ENCODE data around the gene SPRY4.
"Not testable (repeated sequence)": the region's sequence is repeated elsewhere in the genome, so short reads cannot be mapped to it uniquely, and the experiment has no call there.

The SPRY4 gene, protein sequence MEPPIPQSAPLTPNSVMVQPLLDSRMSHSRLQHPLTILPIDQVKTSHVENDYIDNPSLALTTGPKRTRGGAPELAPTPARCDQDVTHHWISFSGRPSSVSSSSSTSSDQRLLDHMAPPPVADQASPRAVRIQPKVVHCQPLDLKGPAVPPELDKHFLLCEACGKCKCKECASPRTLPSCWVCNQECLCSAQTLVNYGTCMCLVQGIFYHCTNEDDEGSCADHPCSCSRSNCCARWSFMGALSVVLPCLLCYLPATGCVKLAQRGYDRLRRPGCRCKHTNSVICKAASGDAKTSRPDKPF

GRCh38 chr5:142324871-142325724, at the start of gene SPRY4:
TSS of gene SPRY4 (minus strand) at chr5:142325021. CDS start at chr5:142315108, 9,913 bp downstream.
- DNase-seq (ENCODE audit: low read depth) = peak; percentile 99

- no peak for DNase-seq (ENCODE audit: low read depth)
Measured at GRCh38 chr5:142368529-142368928, 43.7 kb upstream of the SPRY4 start.

DNA sequence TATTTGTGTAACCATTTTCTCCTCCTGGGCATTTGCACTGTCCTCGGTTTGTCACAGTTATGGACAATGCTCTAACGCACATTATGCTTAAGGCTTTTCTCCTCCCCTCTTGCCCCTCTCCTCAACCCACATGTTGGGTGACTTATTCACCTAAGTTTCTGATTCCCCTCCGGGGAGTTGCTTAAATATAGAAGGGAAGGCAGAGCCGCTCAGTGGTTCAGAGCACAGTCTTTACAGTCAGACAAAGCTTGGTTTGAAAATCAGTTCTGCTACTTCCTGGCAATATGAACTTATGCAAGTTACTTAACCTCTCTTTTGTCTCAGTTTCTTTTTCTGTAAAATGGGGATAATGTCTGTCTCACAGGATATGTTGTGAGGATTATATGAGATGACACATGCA, 41.2 kb upstream of the SPRY4 start:
- no peak for DNase-seq (ENCODE audit: low read depth)

DNA sequence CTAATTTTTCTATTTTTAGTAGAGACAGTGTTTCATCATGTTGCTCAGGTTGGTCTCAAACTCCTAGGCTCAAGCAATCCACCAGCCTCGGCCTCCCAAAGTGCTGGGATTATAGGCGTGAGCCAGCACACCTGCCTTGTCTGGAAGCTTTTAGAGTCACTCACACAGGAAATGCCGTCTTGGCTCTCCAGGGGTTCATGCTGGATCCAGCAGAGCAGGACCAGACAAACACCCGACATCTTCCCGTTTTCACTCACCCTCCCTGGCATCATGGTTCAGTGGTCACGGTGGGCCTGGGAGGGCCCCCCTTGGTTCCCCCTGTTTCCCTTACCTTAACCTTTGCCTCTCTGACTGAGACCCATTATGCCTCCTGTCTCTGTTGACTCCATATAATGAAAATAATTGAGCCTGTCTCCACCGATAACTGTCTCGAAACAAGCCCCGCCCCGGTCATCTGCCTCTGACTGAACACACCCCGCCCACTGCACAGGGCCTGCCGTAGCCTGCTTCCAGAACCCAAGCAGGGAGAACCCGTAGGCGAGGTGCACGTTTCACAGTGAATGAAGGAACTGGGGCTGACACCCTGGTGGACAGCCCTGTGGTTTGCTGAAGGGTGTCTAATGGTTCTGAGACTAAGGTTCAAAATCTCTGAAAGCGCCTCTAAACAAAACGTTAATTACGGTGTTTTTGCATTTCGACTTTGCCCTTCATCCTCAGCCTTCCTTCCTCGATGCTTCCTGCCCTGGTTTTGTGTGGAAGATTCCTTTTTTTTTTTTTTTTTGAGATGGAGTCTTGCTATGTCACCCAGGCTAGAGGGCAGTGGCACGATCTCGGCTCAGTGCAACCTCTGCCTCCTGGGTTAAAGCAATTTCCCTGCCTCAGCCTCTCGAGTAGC, 39.7 kb upstream of the SPRY4 start:
- no peak for DNase-seq (ENCODE audit: low read depth)

- no peak for DNase-seq (ENCODE audit: low read depth)
Measured at GRCh38 chr5:142363619-142363963, 38.8 kb upstream of the SPRY4 start.

- not testable (repeated sequence) for DNase-seq (ENCODE audit: low read depth)
Measured at GRCh38 chr5:142362193-142362592, 37.4 kb upstream of the SPRY4 start.

- peak; percentile 60 for DNase-seq (ENCODE audit: low read depth)
Measured at GRCh38 chr5:142360607-142361120, 35.8 kb upstream of the SPRY4 start.

- DNase-seq (ENCODE audit: low read depth) = no peak
Measured at GRCh38 chr5:142360051-142360498, 35.3 kb upstream of the SPRY4 start.

- DNase-seq (ENCODE audit: low read depth) = no peak
Measured at GRCh38 chr5:142358648-142359047, 33.8 kb upstream of the SPRY4 start.

DNA sequence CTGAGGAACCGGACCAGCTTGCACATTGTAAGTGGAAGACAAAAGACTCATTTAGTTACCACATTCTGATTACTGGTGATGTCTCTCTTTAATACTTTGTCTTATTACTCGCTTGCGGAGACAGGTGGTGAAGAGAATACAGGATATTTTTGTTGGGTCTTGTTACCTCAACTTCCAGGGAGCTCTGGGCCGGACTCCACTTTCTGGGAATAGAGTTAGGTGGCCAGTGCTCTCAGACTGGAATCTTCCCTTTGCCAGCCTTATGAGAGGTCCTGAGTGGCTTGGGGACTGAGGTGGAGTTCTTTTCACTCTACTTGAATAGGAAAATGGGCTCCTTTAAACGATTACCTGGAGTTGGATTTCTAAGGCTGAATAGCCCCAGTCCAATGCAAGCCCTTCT, 33.3 kb upstream of the SPRY4 start:
- no peak for DNase-seq (ENCODE audit: low read depth)

DNA sequence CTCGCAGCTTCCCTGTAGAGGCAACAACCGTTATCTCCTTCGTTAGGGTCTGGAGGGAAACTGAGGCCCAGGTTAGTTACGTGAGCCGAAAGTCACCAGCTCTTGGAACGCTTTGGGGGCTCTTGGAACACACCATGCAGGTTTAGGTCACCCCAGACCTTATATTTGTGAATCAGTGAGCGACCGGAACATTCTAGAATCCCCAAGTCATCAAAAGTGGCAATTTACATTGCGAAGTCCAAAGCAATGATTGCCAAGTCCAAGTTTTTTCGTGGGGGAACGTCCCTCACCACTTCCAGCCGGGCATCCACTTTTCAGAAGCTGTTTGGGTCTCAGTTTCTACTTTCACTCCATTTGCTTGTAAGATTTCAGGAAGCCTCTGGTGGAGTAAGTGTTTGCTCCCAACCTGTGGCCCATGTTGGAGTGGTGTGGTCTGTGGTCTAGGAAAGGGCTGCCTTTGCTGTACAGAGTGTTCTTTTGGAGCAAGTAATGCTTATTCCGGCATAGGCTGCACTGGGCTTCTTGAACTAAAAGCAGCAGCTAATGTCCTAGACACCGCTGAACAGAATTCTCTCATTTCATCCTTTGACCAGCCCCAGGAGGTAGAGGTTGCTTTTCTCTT, 32.8 kb upstream of the SPRY4 start:
- peak; percentile 15 for DNase-seq (ENCODE audit: low read depth)

DNA sequence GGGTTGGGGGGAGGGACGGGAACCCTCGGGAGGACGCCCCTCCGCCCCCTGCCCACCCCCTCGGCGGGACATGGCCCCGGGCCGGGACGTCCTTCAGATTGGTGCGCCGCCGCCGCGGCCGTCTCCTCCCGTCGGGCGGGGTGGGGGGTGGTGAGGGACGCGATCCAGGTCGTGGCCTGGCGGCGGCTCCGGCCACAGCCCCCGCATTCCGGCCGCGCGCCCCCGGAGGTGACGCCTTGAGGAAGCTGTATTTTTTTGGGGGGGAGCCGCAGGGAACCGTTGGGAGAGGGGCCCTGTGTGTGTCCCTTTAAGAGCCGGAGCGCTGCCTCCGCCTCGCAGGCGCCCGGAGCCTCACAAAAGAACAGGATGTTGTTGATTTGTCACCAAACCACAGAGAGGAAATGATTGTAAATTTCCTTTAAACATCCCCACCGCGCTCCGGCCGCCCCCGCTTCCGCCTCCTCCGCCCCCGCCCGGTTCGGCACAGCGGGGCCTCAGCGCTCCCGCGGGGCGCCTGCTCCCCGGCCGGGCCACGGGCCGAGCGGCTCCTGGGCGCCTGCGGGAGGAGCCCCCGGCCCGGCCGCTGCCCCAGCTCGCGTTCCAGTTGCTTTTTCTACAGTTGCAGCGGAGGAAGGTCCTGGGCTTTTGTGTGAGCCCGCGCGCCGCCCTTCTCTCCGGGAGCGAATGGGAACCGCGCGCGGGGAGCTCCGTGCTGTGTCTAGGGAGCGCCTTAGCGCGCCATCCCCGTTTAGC, 32.1 kb upstream of the SPRY4 start:
- DNase-seq (ENCODE audit: low read depth) = peak; percentile 93

- peak; percentile 86 for DNase-seq (ENCODE audit: low read depth)
Measured at GRCh38 chr5:142356349-142356715, 31.5 kb upstream of the SPRY4 start.

- DNase-seq (ENCODE audit: low read depth) = no peak
Measured at GRCh38 chr5:142353071-142353472, 28.3 kb upstream of the SPRY4 start.

DNA sequence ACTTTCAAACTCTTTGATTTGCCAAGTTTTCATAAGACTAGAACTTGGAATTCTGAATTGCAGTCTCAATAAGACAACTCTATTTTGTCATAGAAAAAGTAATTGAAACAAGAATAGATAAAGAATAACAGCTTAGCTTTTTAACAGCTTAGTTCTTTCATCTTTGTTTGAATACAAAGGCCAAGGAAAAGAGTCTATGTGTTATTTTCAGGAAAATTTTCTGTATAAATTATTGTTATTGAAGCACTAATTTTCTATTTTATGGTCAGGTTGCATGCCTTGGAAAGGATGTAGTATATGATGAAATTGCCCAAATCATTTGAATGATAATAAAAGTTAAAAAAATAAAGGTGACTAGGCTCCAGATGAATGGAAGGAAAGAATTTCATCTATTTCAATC, 25.2 kb upstream of the SPRY4 start:
- no peak for DNase-seq (ENCODE audit: low read depth)

GRCh38 chr5:142346706-142347105, 21.9 kb upstream of the SPRY4 start:
- DNase-seq (ENCODE audit: low read depth) = no peak

GRCh38 chr5:142344915-142345314, 20.1 kb upstream of the SPRY4 start:
- not testable (repeated sequence) for DNase-seq (ENCODE audit: low read depth)

GRCh38 chr5:142343531-142343930, 18.7 kb upstream of the SPRY4 start:
- no peak for DNase-seq (ENCODE audit: low read depth)

GRCh38 chr5:142342128-142342981, 17.5 kb upstream of the SPRY4 start:
- DNase-seq (ENCODE audit: low read depth) = peak; percentile 59

GRCh38 chr5:142339781-142340180, 15.0 kb upstream of the SPRY4 start:
- DNase-seq (ENCODE audit: low read depth) = no peak

All from EH (cell line).